ENCODE results near the gene OBSL1.

DNA sequence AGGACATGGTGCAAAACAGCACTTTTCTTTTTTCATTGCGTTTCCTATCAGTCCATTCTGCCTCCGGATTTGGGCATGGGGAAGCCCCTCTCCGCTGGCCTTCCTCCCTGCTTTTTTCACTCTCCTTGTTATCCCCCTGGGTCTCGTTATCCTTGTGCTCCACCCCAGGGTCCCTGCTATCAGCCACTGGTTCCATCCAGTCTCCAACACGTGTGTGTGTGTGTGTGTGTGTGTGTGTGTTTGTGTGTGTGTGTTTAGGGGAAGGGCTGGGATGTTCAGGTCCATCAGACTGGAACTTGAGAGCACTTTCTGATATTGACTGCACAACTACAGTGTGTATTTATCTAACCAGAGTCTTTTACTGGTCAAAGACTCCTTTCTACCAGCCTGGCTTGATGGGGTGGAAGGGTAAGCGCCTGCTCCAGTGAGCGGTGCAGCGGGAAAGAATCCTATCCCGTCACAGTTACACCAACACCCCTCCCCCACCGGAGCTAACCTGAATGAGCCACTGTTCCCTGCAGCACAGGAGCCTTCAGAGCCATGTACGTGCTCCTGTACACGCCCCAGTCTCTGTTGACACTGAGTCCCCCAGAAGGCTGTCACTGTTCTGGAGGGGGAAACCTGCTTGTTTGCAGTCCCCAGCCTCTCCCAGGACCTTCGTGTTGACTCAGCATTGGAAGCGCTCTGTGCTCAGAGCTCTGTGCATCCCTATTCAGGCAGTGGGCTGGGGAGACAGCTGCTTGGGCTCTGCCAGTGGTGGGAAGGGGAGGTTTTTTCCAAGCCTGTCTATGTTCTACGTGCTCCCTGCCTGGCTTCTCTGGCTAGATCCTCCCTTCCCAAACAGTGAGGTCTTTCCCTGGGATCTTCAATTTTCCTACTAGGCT lies 5.4 kb upstream of the OBSL1 start:
- TF ChIP-seq FOXA1 (IDR thresholded peaks at IDR 0.05) (no peak), ZNF384 (IDR thresholded peaks at IDR 0.05) (no peak), CTBP1 (IDR thresholded peaks at IDR 0.05; ENCODE audit: borderline replicate concordance) (no peak), LEF1 (IDR thresholded peaks at IDR 0.05; ENCODE audit: borderline replicate concordance) (no peak), FOXM1 (IDR thresholded peaks at IDR 0.05; ENCODE audit: borderline replicate concordance) (no peak), NFRKB (IDR thresholded peaks at IDR 0.05) (no peak), HDGF (IDR thresholded peaks at IDR 0.05; ENCODE audit: borderline replicate concordance) (no peak), ARNT (IDR thresholded peaks at IDR 0.05) (no peak), SP1 (IDR thresholded peaks at IDR 0.05) (no peak), ELF4 (IDR thresholded peaks at IDR 0.05) (no peak)
